T-helper 17 cell (primary cell): ENCODE data around the gene XKR8. TPM values are rescaled to one million over a fixed set of nuclear protein-coding genes. Genes with fewer than 3 reads are reported as not detected.
A peak's percentile ranks its signal among the peaks of the same experiment; 100 is the strongest.
"Not testable (repeated sequence)": the region's sequence is repeated elsewhere in the genome, so short reads cannot be mapped to it uniquely, and the experiment has no call there.

Experiments
- ATAC-seq: fragments of 150-1000 bp; cut with Tn5 transposase; 2 replicates; pipeline ENCODE4 v1.10.0; 2021; ENCODE audit warnings: mild to moderate bottlenecking, moderate library complexity
- DNase-seq, 3 donors: peaks; one replicate each; pipeline versions ENCODE4 v3.0.0 to v3.0.0-alpha.2; 2020 to 2021
- H3K9me3 ChIP-seq: one replicate; pipeline ENCODE4 v1.7.0; 2013; ENCODE audit warnings: low read length, mild to moderate bottlenecking; ENCODE audit not compliant: control insufficient read depth, poor library complexity, severe bottlenecking
- H3K27ac Mint-ChIP-seq: one replicate; pipeline ENCODE4 v1.8.0; 2022; ENCODE audit warnings: mild to moderate bottlenecking, moderate library complexity, mixed read lengths
- H3K27me3 Mint-ChIP-seq: one replicate; pipeline ENCODE4 v1.8.0; 2022; ENCODE audit warnings: mixed read lengths
- H3K36me3 Mint-ChIP-seq: one replicate; pipeline ENCODE4 v1.8.0; 2022; ENCODE audit warnings: low read depth, mixed read lengths
- H3K4me1 Mint-ChIP-seq: one replicate; pipeline ENCODE4 v1.8.0; 2022; ENCODE audit warnings: mild to moderate bottlenecking, mixed read lengths
- H3K4me3 Mint-ChIP-seq: one replicate; pipeline ENCODE4 v1.8.0; 2022; ENCODE audit warnings: mild to moderate bottlenecking, moderate library complexity, mixed read lengths
- total RNA-seq, 4 donors: library from RNA in 2 of 4; stranded (reverse) in 2 of 4; gene quantifications; one replicate each; pipeline ENCODE4 v1.2.3 and lab custom pipeline; 2022 to 2026

Gene XKR8
- total RNA-seq, 2 donors from 2014 or later: 4.6 to 7.3 TPM

- ATAC-seq: no peak
- Mint-ChIP-seq H3K27ac (no peak overlapping the region), H3K4me1 (peaks cover 2% of the 10 kb centered on the region), H3K36me3 (peaks cover 2% of the 10 kb centered on the region), H3K27me3 (no peaks in the 10 kb centered on the region), H3K4me3 (no peak overlapping the region)
- no peaks in the 10 kb centered on the region for H3K9me3 ChIP-seq
- no peak for DNase-seq
These were observed 20.6 kb downstream of the XKR8 start for GRCh38 chr1:27980216-27980845.

- H3K4me3 Mint-ChIP-seq: no peak overlapping the region
- ATAC-seq (no peak), DNase-seq (no peak)
- H3K27ac Mint-ChIP-seq: no peak overlapping the region
- H3K9me3 ChIP-seq: no peaks in the 10 kb centered on the region
- peaks cover 2% of the 10 kb centered on the region for H3K4me1 Mint-ChIP-seq
- H3K36me3 Mint-ChIP-seq: peaks cover 2% of the 10 kb centered on the region
- H3K27me3 Mint-ChIP-seq: no peaks in the 10 kb centered on the region
These were observed 21.4 kb downstream of the XKR8 start for GRCh38 chr1:27981145-27981544.

DNA sequence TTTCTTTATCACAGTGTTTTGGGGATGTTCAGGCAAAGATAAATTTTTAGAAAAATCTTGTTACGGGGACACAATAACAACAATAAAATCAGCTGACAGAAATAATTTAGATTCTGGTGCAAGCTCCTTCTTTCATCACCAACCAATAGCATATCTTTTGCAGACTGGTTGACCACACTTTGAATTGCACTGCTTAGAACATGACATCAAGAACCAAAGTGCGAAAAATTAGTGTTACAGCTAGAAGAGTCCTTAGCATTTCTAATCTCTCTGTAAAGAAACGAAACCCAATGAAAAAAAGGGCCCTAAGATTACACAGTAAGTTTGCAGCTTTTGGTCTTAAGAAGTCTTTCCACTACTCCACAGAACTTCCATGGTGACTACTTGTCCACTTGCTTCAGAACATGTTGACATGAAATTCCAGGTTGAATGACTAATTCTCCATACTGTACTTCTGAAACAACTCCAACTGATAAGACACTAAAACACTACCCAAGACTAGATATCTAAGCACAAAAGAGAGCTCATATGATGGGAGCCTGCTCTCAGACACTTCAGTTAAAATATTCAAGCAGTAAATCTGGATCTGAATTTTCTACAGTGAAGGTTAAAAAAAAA, 31.3 kb downstream of the XKR8 start:
- Mint-ChIP-seq H3K27me3 (no peaks in the 10 kb centered on the region), H3K36me3 (peaks cover 3% of the 10 kb centered on the region), H3K4me3 (peak overlapping the region; percentile 49), H3K4me1 (peaks cover 19% of the 10 kb centered on the region), H3K27ac (no peak overlapping the region)
- no peaks in the 10 kb centered on the region for H3K9me3 ChIP-seq
- ATAC-seq (no peak), DNase-seq (no peak)

DNA sequence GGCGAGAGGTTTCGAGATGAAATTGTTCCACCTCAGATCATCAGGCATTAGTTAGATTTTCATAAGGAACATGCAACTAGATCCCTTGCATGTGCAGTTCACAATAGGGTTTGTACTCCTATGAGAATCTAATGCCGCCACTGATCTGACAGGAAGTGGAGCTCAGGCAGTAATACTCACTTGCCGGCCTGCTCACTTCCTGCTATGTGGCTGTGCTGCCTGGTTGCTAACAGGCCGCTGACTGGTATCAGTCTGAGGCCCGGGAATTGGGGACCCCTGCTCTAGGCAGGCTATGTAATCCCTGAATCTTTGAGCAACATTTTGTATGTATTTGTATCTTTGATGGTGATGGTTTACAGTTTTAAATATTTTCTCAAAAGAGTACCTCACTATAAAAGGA, 32.5 kb downstream of the XKR8 start:
- H3K4me3 Mint-ChIP-seq: peak overlapping the region; percentile 31
- peaks cover 3% of the 10 kb centered on the region for H3K36me3 Mint-ChIP-seq
- H3K27me3 Mint-ChIP-seq: no peaks in the 10 kb centered on the region
- peaks cover 16% of the 10 kb centered on the region for H3K4me1 Mint-ChIP-seq
- ATAC-seq: peak; percentile 94
- no peaks in the 10 kb centered on the region for H3K9me3 ChIP-seq
- peak overlapping the region; percentile 79 for H3K27ac Mint-ChIP-seq
- peak; percentile 17 to 36 (median 33) for DNase-seq

GRCh38 chr1:27993241-27993640, 33.5 kb downstream of the XKR8 start:
- ATAC-seq (peak; percentile 70), DNase-seq (no peak)
- H3K27me3 Mint-ChIP-seq: no peaks in the 10 kb centered on the region
- H3K36me3 Mint-ChIP-seq: peaks cover 7% of the 10 kb centered on the region
- H3K9me3 ChIP-seq: no peaks in the 10 kb centered on the region
- peaks cover 18% of the 10 kb centered on the region for H3K4me1 Mint-ChIP-seq
- H3K4me3 Mint-ChIP-seq: peak overlapping the region; percentile 19
- peak overlapping the region; percentile 79 for H3K27ac Mint-ChIP-seq

DNA sequence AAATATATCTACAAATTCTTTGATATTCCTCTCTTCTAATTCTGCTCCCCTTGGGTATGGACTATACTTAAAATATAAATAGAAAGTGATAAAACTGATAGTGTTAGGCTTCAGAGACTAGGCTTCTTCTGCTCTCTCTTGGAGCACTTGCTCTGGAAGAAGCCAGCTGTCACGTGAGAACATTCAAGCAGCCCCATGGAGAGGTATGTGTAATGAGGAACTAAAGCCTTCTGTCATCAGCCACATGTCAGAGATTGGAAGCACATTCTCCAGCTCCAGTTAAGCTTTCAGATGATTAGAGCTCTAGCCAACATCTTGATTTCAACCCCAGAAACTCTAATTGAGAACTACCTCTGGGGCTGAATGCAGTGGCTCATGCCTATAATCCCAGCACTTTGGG, 34.3 kb downstream of the XKR8 start:
- H3K27me3 Mint-ChIP-seq: no peaks in the 10 kb centered on the region
- H3K36me3 Mint-ChIP-seq: peaks cover 7% of the 10 kb centered on the region
- no peaks in the 10 kb centered on the region for H3K9me3 ChIP-seq
- H3K4me3 Mint-ChIP-seq: no peak overlapping the region
- DNase-seq (no peak), ATAC-seq (no peak)
- H3K27ac Mint-ChIP-seq: no peak overlapping the region
- H3K4me1 Mint-ChIP-seq: peaks cover 18% of the 10 kb centered on the region

DNA sequence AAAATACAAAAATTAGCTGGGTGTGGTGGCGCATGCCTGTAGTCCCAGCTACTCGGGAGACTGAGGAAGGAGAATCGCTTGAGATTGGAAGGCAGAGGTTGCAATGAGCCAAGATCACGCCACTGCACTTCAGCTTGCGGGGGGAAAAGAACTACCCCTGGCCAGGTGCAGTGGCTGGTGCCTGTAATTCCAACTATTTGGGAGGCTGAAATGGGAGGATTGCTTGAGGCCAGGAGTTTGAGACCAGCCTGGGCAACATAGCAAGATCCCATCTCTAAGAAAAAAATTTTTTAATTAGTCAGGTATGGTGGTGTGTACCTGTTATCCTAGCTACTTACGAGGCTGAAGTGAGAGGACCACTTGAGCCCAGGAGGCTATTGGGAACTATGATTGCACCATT, 34.8 kb downstream of the XKR8 start:
- H3K27me3 Mint-ChIP-seq, ATAC-seq, H3K4me3 Mint-ChIP-seq, H3K27ac Mint-ChIP-seq, DNase-seq, H3K36me3 Mint-ChIP-seq, H3K9me3 ChIP-seq: not testable (repeated sequence)
- peaks cover 18% of the 10 kb centered on the region for H3K4me1 Mint-ChIP-seq

GRCh38 chr1:27999055-27999454, 39.3 kb downstream of the XKR8 start:
- no peaks in the 10 kb centered on the region for H3K27me3 Mint-ChIP-seq
- H3K9me3 ChIP-seq: no peaks in the 10 kb centered on the region
- DNase-seq (no peak), ATAC-seq (no peak)
- H3K27ac Mint-ChIP-seq: no peak overlapping the region
- peaks cover 5% of the 10 kb centered on the region for H3K4me1 Mint-ChIP-seq
- H3K36me3 Mint-ChIP-seq: peaks cover 3% of the 10 kb centered on the region
- no peak overlapping the region for H3K4me3 Mint-ChIP-seq

GRCh38 chr1:28002600-28002999, 42.8 kb downstream of the XKR8 start:
- Mint-ChIP-seq H3K27ac (no peak overlapping the region), H3K36me3 (no peaks in the 10 kb centered on the region), H3K27me3 (no peaks in the 10 kb centered on the region), H3K4me3 (no peak overlapping the region), H3K4me1 (peaks cover 4% of the 10 kb centered on the region)
- H3K9me3 ChIP-seq: no peaks in the 10 kb centered on the region
- ATAC-seq (no peak), DNase-seq (no peak)

DNA sequence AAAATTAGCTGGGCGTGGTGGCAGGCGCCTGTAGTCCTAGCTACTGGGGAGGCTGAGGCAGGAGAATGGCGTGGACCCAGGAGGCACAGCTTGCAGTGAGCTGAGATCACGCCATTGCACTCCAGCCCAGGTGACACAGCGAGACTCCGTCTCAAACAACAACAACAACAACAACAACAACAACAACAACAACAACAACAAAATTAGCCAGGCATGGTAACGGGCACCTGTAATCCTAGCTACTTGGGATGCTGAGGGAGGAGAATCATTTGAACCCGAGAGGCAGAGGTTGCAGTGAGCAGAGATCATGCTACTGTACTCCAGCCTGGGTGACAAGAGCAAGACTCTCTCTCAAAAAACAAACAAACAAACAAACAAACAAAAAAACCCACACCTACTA, 43.3 kb downstream of the XKR8 start:
- not testable (repeated sequence) for H3K4me1 Mint-ChIP-seq, H3K9me3 ChIP-seq, H3K27me3 Mint-ChIP-seq, H3K4me3 Mint-ChIP-seq, H3K36me3 Mint-ChIP-seq, H3K27ac Mint-ChIP-seq, ATAC-seq, DNase-seq

GRCh38 chr1:28010969-28011368, 51.2 kb downstream of the XKR8 start:
- H3K36me3 Mint-ChIP-seq: peaks cover 12% of the 10 kb centered on the region
- no peaks in the 10 kb centered on the region for H3K9me3 ChIP-seq
- peaks cover 7% of the 10 kb centered on the region for H3K4me1 Mint-ChIP-seq
- ATAC-seq (no peak), DNase-seq (no peak)
- H3K4me3 Mint-ChIP-seq: no peak overlapping the region
- H3K27ac Mint-ChIP-seq: no peak overlapping the region
- no peaks in the 10 kb centered on the region for H3K27me3 Mint-ChIP-seq

Other genes starting within 250 kb of the XKR8 start
- 10 to 100 TPM; 17.7 to 25.9 TPM for gene FAM76A, start 234.0 kb upstream of the XKR8 start, total RNA-seq
- 10 to 100 TPM; 23.4 to 27.7 TPM for gene STX12, start 186.8 kb upstream of the XKR8 start, total RNA-seq
- gene PPP1R8, start 129.2 kb upstream of the XKR8 start, total RNA-seq: 10 to 100 TPM; 19.6 to 21.4 TPM
- gene THEMIS2, start 87.4 kb upstream of the XKR8 start, total RNA-seq: 10 to 100 TPM; 33.6 to 72.0 TPM
- 10 to 100 TPM; 21.3 to 33.3 TPM for gene RPA2, start 45.4 kb upstream of the XKR8 start, total RNA-seq
- not detected for gene SMPDL3B, start 25.0 kb upstream of the XKR8 start, total RNA-seq
- 10 to 100 TPM; 12.5 to 13.8 TPM for gene EYA3, start 128.6 kb downstream of the XKR8 start, total RNA-seq
- gene PTAFR, start 216.7 kb downstream of the XKR8 start, total RNA-seq: 1 to 10 TPM; 2.4 to 2.9 TPM